Cardiac fibroblast (primary cell): ENCODE data around the gene NSUN2.

Source experiments
- DNase-seq, 2 donors: peaks; one replicate each; pipeline versions ENCODE4 v3.0.0 to v3.0.0-alpha.2; 2010; ENCODE audit warnings: low read depth in 2 of 2
- H3K4me3 ChIP-seq, 2 donors: replicated peaks in 1 of 2; 1 replicate in 1 of 2; 2 replicates in 1 of 2; pipeline ENCODE4 v1.5.1; 2011; ENCODE audit warnings: low read depth in 2 of 2, low read length in 2 of 2, mild to moderate bottlenecking in 2 of 2, moderate library complexity in 1 of 2
- TF ChIP-seq, protein P1 (sequence below): IDR thresholded peaks from one replicate; pipeline ENCODE4 v1.5.1; 2011; ENCODE audit warnings: low read depth, mild to moderate bottlenecking, low read length, inconsistent platforms

NSUN2 gene

DNA sequence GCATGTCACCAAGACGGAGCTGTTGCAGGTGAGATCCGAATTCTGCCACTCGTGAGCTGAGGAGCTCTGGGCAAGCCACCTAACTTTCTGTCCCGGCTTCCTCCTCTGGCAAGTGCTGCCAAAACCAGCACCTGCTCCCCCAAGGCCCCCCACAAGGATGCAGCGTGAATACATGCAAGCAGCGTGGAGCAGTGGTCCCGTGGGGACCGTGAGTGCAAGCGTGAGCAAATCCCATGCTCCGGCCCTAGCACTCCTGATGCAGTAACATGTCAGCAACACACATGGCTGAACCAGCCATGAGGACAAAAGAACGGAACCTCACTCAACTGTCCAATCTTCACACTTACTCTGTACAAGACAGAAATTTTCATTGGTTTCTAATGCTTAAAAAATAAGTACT is 31.0 kb downstream of the NSUN2 start:
- TF ChIP-seq, protein P1, sequence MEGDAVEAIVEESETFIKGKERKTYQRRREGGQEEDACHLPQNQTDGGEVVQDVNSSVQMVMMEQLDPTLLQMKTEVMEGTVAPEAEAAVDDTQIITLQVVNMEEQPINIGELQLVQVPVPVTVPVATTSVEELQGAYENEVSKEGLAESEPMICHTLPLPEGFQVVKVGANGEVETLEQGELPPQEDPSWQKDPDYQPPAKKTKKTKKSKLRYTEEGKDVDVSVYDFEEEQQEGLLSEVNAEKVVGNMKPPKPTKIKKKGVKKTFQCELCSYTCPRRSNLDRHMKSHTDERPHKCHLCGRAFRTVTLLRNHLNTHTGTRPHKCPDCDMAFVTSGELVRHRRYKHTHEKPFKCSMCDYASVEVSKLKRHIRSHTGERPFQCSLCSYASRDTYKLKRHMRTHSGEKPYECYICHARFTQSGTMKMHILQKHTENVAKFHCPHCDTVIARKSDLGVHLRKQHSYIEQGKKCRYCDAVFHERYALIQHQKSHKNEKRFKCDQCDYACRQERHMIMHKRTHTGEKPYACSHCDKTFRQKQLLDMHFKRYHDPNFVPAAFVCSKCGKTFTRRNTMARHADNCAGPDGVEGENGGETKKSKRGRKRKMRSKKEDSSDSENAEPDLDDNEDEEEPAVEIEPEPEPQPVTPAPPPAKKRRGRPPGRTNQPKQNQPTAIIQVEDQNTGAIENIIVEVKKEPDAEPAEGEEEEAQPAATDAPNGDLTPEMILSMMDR = no peak
- no peak overlapping the region for H3K4me3 ChIP-seq
- no peak for DNase-seq

DNA sequence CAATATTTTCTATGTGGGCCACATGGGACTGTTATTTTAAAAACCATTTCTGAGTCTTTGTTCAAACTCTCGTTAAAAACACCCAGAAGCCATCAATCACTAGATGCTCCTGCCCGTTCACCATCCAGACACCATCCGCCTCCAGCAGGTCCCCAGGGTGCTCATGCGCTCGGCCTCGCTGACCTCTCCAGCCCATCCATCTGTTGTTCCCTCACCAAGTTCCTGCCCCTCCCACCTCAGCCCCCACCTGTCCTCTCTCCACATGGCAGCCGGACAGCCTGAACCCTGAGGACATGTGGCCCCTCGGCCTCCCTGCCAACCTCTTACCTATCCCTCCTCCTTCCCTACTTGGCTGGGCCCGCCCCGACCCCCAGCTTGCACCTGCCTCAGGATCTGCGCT is 31.6 kb downstream of the NSUN2 start:
- TF ChIP-seq, protein P1 = no peak
- H3K4me3 ChIP-seq = no peak overlapping the region
- DNase-seq = no peak

DNA sequence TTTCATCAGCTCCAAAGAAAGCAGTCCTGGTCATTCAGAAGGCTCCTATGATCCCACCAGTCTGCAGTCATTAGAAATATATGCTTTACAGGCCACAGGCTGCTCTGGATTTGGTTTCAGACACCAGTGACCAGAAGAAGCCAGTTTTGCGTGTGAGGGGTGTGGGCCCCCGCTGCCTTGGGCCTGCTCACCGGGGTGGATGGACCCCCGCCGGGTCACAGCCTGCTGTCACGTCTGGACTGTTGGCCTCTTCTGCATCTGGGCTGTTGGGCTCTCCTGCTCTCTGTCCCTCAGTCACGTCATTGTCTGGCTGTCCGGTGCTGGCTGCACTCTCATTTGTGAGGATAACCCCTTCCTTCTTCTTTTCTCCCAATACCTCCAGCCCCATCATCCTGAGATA is 33.1 kb downstream of the NSUN2 start:
- no peak for DNase-seq
- TF ChIP-seq, protein P1 = no peak
- no peak overlapping the region for H3K4me3 ChIP-seq

DNA sequence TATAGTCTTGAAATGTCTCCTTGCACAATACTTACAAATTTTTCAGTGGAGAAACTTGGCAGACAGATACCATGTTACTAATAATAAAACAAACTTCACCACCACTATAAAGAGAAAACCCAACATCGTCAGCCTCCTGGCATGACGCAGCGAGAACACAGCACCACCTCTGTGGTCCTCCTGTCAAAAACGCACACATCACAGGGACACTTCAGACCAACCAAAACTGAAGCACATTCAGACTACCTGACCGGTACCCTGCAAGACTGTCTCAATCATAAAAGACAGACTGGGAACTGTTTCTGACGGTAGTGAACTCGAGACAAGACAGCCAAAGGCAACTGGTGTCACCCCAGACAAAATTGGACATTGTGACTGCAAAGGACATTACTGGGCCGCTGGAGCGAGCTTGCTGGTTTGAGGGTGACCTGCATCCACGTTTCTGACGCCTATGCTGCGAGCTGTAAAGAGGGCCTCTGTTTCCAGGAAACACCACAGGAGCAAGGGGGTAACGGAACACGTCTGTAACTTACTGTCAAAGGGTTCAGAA is 34.4 kb downstream of the NSUN2 start:
- no peak overlapping the region for H3K4me3 ChIP-seq
- TF ChIP-seq, protein P1 = no peak
- DNase-seq = peak; percentile 52 to 65

DNA sequence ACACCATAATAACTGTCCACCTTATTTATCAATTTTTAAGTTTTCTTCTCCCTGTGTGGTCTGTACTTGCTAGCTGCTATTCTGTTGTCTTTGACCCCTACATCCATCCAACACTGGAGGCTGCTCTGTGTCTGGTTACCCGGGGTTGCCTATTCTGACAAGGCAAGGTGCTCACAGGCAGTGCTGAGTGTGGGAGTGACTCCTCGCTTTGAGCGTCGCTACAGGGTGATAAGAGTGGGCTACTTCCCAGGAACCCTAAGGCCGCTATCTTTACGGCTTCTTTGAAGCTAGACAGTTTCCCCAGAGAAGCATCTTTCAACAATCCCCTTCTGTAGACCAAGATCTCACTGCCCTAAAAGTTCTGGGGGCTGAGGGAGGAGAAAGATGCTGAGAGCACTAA is 35.3 kb downstream of the NSUN2 start:
- H3K4me3 ChIP-seq = no peak overlapping the region
- TF ChIP-seq, protein P1 = no peak
- no peak for DNase-seq

DNA sequence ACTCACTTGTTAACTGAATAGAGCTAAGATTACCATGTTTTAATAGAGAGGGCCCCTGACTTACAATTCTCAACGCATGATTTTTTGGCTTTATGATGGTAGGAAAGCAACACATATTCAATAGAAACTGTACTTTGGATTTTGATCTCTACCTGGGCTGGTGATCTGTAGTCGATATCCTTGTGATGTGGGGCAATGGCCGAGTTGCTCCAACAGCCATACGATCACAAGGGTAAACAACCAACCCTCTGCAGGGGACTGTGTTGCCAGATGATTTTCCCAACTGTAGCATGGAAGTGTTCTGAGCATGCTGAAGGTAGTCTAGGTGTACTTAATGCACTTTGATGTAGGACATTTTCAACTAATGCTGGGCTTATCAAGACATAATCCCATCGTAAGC is 36.5 kb downstream of the NSUN2 start:
- no peak for DNase-seq
- TF ChIP-seq, protein P1 = no peak
- H3K4me3 ChIP-seq = no peak overlapping the region

DNA sequence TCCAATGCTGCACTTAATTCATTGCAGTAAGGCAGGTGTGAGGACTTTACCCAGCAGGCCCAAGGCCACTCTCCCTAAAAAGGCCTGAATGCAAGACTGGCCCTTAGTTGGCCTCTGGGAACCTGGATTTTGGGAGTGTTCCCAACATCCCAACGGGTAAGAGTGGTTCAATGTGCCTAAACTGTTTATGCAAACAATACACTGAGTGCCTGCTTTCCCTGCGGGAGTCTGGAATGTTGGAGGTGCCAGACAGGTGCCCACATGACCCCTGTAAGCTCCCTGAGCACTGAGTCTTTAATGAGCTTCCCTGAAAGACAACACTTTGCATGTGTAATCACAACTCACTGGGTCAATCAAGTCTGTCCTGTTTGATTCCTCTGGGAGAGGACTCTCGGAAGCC is 37.4 kb downstream of the NSUN2 start:
- TF ChIP-seq, protein P1 = no peak
- no peak for DNase-seq

More for the DNA sequence above, 37.4 kb downstream of the NSUN2 start:
- H3K4me3 ChIP-seq = no peak overlapping the region
